ENCODE results near the gene MRPL28.
"Not testable (repeated sequence)": the region's sequence is repeated elsewhere in the genome, so short reads cannot be mapped to it uniquely, and the experiment has no call there.

The MRPL28 gene

GRCh38 chr16:339680-340079 lies 30.7 kb downstream of the MRPL28 start:
- H3K4me3 ChIP-seq (ENCODE audit: low read length), result no peak overlapping the region
- no peak overlapping the region for H3K9ac ChIP-seq (ENCODE audit: low read depth, low read length)
- peaks cover 12% of the 10 kb centered on the region for H3K36me3 ChIP-seq (ENCODE audit: insufficient read depth, low read depth, low read length)
- H3K9me3 ChIP-seq (ENCODE audit: insufficient read depth, low read depth, low read length), result no peaks in the 10 kb centered on the region
- no peak overlapping the region for H3K27ac ChIP-seq (ENCODE audit: low read length)
- H3K4me1 ChIP-seq (ENCODE audit: insufficient read depth, low read length), result no peaks in the 10 kb centered on the region
- H3K27me3 ChIP-seq (ENCODE audit: insufficient read depth, low read length), result no peaks in the 10 kb centered on the region

DNA sequence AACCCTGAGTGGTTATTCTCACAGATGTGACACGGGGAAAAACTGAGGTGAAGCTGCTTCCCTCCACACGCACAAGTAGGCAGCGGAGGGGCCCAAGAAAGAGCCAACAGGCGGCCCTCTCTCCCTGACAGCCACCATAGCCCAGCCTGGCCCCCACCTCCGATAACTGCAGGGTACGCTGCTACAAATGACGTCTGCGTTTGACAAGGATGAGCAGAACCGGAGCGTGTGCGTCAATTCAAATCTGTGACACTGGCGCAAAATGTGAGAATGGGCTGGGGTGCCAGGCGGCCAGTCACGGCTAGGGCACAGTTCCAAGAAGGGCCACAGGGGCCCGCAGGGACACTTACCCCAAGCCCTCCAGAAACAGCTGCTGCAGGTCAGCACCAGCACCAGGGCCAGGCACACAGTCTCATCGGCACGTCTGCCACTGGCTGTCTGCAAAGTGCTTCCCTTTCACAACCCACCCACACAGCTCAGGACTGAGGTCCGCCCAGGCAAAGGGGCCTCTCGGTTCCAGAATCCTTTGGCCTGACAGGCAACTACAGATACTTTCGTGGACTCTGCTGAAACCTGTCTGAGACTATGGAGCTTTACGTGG lies 32.3 kb downstream of the MRPL28 start:
- H3K27ac ChIP-seq (ENCODE audit: low read length), result no peak overlapping the region
- H3K9ac ChIP-seq (ENCODE audit: low read depth, low read length), result no peak overlapping the region
- H3K4me3 ChIP-seq (ENCODE audit: low read length), result no peak overlapping the region
- no peaks in the 10 kb centered on the region for H3K9me3 ChIP-seq (ENCODE audit: insufficient read depth, low read depth, low read length)
- no peaks in the 10 kb centered on the region for H3K27me3 ChIP-seq (ENCODE audit: insufficient read depth, low read length)
- peaks cover 9% of the 10 kb centered on the region; the same call in 1 of the 2 replicates for H3K36me3 ChIP-seq (ENCODE audit: insufficient read depth, low read depth, low read length)
- no peaks in the 10 kb centered on the region for H3K4me1 ChIP-seq (ENCODE audit: insufficient read depth, low read length)

DNA sequence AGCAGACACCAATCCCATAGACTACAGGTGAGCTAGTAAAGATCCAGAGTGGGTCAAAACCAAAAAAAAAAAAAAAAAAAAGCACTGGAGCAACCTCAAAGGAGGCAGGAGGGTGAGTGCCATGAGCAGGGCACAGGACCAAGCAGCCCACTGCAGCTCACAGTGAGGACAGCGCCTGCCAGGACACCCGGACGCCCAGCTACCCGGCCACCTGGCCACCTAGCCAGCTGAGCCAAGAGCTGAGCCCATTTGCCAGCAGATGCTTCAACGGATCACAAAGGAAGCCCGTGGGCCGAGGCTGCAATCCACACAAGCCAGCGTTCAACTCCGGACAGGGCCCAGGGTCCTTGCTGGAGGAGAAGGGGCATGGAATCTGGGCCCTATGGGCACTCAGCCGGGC lies 32.9 kb downstream of the MRPL28 start:
- H3K4me3 ChIP-seq (ENCODE audit: low read length), result no peak overlapping the region
- H3K9ac ChIP-seq (ENCODE audit: low read depth, low read length), result no peak overlapping the region
- no peak overlapping the region for H3K27ac ChIP-seq (ENCODE audit: low read length)
- no peaks in the 10 kb centered on the region for H3K4me1 ChIP-seq (ENCODE audit: insufficient read depth, low read length)
- peaks cover 3% of the 10 kb centered on the region; the same call in 1 of the 2 replicates for H3K36me3 ChIP-seq (ENCODE audit: insufficient read depth, low read depth, low read length)
- H3K9me3 ChIP-seq (ENCODE audit: insufficient read depth, low read depth, low read length), result no peaks in the 10 kb centered on the region
- H3K27me3 ChIP-seq (ENCODE audit: insufficient read depth, low read length), result no peaks in the 10 kb centered on the region

DNA sequence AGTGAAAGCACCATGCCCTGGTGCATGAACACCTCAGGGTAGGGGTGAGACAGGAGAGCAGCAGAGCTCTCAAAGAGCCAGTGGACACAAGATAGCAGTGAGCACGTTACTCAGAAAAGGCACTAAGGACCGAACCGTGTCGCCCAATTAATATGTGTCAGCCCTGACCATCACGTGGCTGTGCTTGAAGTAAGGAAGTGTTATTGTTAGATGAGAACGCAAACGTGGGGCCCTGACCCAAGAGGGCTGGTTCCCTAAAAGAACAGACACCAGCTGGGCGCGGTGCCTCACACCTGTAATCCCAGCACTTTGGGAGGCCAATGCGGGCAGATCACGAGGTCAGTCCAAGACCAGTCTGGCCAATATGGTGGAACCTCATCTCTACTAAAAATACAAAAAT lies 34.1 kb downstream of the MRPL28 start:
- H3K27ac ChIP-seq (ENCODE audit: low read length), result no peak overlapping the region
- no peak overlapping the region for H3K9ac ChIP-seq (ENCODE audit: low read depth, low read length)
- no peaks in the 10 kb centered on the region for H3K9me3 ChIP-seq (ENCODE audit: insufficient read depth, low read depth, low read length)
- no peaks in the 10 kb centered on the region for H3K4me1 ChIP-seq (ENCODE audit: insufficient read depth, low read length)
- H3K27me3 ChIP-seq (ENCODE audit: insufficient read depth, low read length), result no peaks in the 10 kb centered on the region
- no peaks in the 10 kb centered on the region for H3K36me3 ChIP-seq (ENCODE audit: insufficient read depth, low read depth, low read length)
- no peak overlapping the region for H3K4me3 ChIP-seq (ENCODE audit: low read length)

DNA sequence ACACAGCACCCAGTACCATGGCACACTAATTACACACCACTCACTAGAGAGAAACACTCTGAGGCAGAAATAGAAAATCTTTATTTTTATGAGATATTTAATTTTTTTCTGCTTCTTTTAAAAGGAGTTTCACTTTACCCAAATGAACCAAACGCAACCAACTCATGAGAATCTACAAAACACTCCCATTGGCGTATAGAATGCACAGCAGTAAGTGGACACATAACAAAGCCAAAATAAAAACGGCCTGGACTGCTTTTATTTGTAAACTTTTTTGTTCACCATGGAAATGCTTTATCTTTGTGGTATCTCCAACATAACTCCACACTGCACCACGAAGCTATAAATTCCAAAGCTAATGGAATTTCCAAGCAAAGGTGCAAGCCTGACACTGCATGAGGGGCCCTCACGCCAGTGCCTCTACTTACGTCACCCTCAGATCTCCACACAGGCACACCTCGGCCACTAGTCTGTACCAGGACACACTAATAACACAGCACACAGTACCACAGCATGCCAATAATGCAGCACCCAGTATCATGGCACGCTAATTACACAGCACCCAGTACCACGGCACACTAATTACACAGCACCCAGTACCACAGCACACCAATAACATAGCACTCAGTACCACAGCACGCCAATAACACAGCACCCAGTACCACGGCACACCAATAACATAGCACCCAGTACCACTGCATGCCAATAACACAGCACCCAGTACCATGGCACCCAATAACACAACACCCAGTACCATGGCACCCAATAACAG lies 35.3 kb downstream of the MRPL28 start:
- H3K9me3 ChIP-seq (ENCODE audit: insufficient read depth, low read depth, low read length); H3K27ac ChIP-seq (ENCODE audit: low read length); H3K27me3 ChIP-seq (ENCODE audit: insufficient read depth, low read length); H3K9ac ChIP-seq (ENCODE audit: low read depth, low read length); H3K4me3 ChIP-seq (ENCODE audit: low read length); H3K4me1 ChIP-seq (ENCODE audit: insufficient read depth, low read length); H3K36me3 ChIP-seq (ENCODE audit: insufficient read depth, low read depth, low read length): not testable (repeated sequence)

DNA sequence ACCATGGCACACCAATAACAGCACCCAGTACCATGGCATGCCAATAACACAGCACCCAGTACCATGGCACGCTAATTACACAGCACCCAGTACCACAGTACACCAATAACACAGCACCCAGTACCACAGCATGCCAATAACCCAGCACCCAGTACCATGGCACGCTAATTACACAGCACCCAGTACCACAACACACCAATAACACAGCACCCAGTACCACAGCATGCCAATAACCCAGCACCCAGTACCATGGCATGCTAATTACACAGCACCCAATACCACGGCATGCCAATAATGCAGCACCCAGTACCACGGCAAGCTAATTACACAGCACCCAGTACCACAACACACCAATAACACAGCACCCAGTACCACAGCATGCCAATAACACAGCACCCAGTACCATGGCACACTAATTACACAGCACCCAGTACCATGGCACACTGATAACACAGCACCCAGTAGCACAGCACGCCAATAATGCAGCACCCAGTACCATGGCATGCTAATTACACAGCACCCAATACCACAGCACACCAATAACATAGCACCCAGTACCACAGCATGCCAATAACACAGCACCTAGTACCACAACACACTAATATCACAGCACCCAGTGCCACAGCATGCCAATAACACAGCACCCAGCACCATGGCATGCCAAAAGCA lies 36.0 kb downstream of the MRPL28 start:
- not testable (repeated sequence) for H3K9me3 ChIP-seq (ENCODE audit: insufficient read depth, low read depth, low read length); H3K4me1 ChIP-seq (ENCODE audit: insufficient read depth, low read length); H3K36me3 ChIP-seq (ENCODE audit: insufficient read depth, low read depth, low read length); H3K27ac ChIP-seq (ENCODE audit: low read length); H3K27me3 ChIP-seq (ENCODE audit: insufficient read depth, low read length); H3K9ac ChIP-seq (ENCODE audit: low read depth, low read length); H3K4me3 ChIP-seq (ENCODE audit: low read length)

GRCh38 chr16:333406-334094 lies 36.8 kb downstream of the MRPL28 start:
- Histone ChIP-seq H3K9ac (ENCODE audit: low read depth, low read length) (no peak overlapping the region), H3K4me3 (ENCODE audit: low read length) (no peak overlapping the region), H3K9me3 (ENCODE audit: insufficient read depth, low read depth, low read length) (no peaks in the 10 kb centered on the region), H3K27ac (ENCODE audit: low read length) (no peak overlapping the region), H3K27me3 (ENCODE audit: insufficient read depth, low read length) (no peaks in the 10 kb centered on the region), H3K4me1 (ENCODE audit: insufficient read depth, low read length) (no peaks in the 10 kb centered on the region), H3K36me3 (ENCODE audit: insufficient read depth, low read depth, low read length) (no peaks in the 10 kb centered on the region)

DNA sequence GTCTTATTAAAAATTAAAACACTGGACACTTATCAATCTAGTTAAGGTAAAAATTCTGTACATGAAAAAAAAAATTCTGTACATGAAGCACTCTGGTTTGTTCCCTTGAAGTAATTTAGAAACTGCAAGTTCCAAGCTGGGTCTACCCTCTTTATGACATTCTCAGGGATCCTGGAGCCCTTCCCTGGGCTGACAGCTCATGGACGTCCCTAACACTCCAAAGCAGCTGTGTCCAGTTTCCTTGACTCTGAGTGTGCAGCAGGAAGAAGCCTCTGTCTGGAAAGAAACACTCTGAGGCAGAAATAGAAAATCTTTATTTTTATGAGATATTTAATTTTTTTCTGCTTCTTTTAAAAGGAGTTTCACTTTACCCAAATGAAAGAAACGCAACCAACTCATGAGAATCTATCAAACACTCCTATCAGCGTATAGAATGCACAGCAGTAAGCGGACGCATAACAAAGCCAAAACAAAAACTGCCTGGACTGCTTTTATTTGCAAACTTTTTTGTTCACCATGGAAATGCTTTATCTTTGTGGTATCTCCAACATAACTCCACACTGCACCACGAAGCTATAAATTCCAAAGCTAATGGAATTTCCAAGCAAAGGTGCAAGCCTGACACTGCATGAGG lies 39.0 kb downstream of the MRPL28 start:
- not testable (repeated sequence) for H3K36me3 ChIP-seq (ENCODE audit: insufficient read depth, low read depth, low read length); H3K27me3 ChIP-seq (ENCODE audit: insufficient read depth, low read length); H3K9me3 ChIP-seq (ENCODE audit: insufficient read depth, low read depth, low read length); H3K4me1 ChIP-seq (ENCODE audit: insufficient read depth, low read length); H3K9ac ChIP-seq (ENCODE audit: low read depth, low read length); H3K4me3 ChIP-seq (ENCODE audit: low read length); H3K27ac ChIP-seq (ENCODE audit: low read length)

DNA sequence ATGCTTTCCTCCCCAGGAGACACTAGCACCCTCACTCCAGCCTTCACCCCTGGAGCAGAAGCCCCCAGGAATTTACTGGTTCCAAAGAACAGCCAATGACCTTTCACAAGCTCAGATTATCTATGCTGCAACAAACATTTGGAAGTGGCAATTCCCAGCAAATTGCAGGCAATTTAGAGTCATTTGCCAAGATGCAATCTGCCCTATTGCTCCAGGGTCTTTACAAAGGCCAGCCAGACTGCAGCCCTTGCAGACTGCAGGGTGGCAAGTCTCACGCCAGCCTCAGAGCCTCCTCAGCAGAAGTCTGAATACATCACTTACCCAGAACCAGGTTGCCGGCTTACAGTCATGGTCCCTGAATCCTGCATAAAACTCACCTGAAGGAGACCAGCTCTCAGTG lies 39.6 kb downstream of the MRPL28 start:
- Histone ChIP-seq H3K4me3 (ENCODE audit: low read length) (no peak overlapping the region), H3K27ac (ENCODE audit: low read length) (no peak overlapping the region), H3K36me3 (ENCODE audit: insufficient read depth, low read depth, low read length) (no peaks in the 10 kb centered on the region), H3K9me3 (ENCODE audit: insufficient read depth, low read depth, low read length) (no peaks in the 10 kb centered on the region), H3K4me1 (ENCODE audit: insufficient read depth, low read length) (no peaks in the 10 kb centered on the region), H3K9ac (ENCODE audit: low read depth, low read length) (no peak overlapping the region), H3K27me3 (ENCODE audit: insufficient read depth, low read length) (no peaks in the 10 kb centered on the region)

GRCh38 chr16:325375-326145 lies 44.8 kb downstream of the MRPL28 start:
- no peak overlapping the region for H3K9ac ChIP-seq (ENCODE audit: low read depth, low read length)
- H3K4me3 ChIP-seq (ENCODE audit: low read length), result no peak overlapping the region
- no peaks in the 10 kb centered on the region for H3K36me3 ChIP-seq (ENCODE audit: insufficient read depth, low read depth, low read length)
- no peaks in the 10 kb centered on the region for H3K9me3 ChIP-seq (ENCODE audit: insufficient read depth, low read depth, low read length)
- H3K27me3 ChIP-seq (ENCODE audit: insufficient read depth, low read length), result no peaks in the 10 kb centered on the region
- H3K4me1 ChIP-seq (ENCODE audit: insufficient read depth, low read length), result no peaks in the 10 kb centered on the region
- no peak overlapping the region for H3K27ac ChIP-seq (ENCODE audit: low read length)

Measured in iPS-20b (cell line).